Epithelial cell of prostate (primary cell): ENCODE results near the gene SLC38A6.

Source experiments
- DNase-seq: peaks from one replicate; pipeline ENCODE4 v3.0.0-alpha.2; 2011; ENCODE audit warnings: low read depth, low spot score
- H3K27ac ChIP-seq: fragments of 450-650 bp; 2 replicates; pipeline ENCODE4 v1.5.1; 2017; ENCODE audit warnings: mild to moderate bottlenecking

The SLC38A6 gene

GRCh38 chr14:60975551-60975950, 5.5 kb upstream of the SLC38A6 start:
- H3K27ac ChIP-seq, result no peak overlapping the region
- DNase-seq, result no peak

- no peak for DNase-seq
- no peak overlapping the region for H3K27ac ChIP-seq
Observed at GRCh38 chr14:60977847-60978246, 3.2 kb upstream of the SLC38A6 start.

- peak overlapping the region; percentile 76 for H3K27ac ChIP-seq
- DNase-seq, result no peak
Observed at GRCh38 chr14:60981633-60982455, 799 bp downstream of the SLC38A6 start.

GRCh38 chr14:60984196-60984595, 3.2 kb downstream of the SLC38A6 start:
- H3K27ac ChIP-seq, result no peak overlapping the region

GRCh38 chr14:60986500-60986899, 5.5 kb downstream of the SLC38A6 start:
- no peak overlapping the region for H3K27ac ChIP-seq
- no peak for DNase-seq

More at GRCh38 chr14:60984196-60984595, 3.2 kb downstream of the SLC38A6 start:
- DNase-seq, result no peak

GRCh38 chr14:60989599-60989998, 8.6 kb downstream of the SLC38A6 start:
- no peak overlapping the region for H3K27ac ChIP-seq
- no peak for DNase-seq

- no peak overlapping the region for H3K27ac ChIP-seq
- DNase-seq, result no peak
Observed at GRCh38 chr14:60998617-60999016, 17.6 kb downstream of the SLC38A6 start.

- H3K27ac ChIP-seq, result no peak overlapping the region
- DNase-seq, result no peak
Observed at GRCh38 chr14:60999536-60999935, 18.5 kb downstream of the SLC38A6 start.

GRCh38 chr14:61003571-61003970, 22.5 kb downstream of the SLC38A6 start:
- no peak for DNase-seq
- no peak overlapping the region for H3K27ac ChIP-seq

- DNase-seq, result no peak
- no peak overlapping the region for H3K27ac ChIP-seq
Observed at GRCh38 chr14:61019537-61019936, 38.5 kb downstream of the SLC38A6 start.

- peak overlapping the region; percentile 54 for H3K27ac ChIP-seq
- DNase-seq, result peak; percentile 20
Observed at GRCh38 chr14:61025251-61026223, 44.5 kb downstream of the SLC38A6 start.

- no peak for DNase-seq
Observed at GRCh38 chr14:61026526-61026925, 45.5 kb downstream of the SLC38A6 start.

GRCh38 chr14:61031026-61031425, 50.0 kb downstream of the SLC38A6 start:
- DNase-seq, result no peak

More at GRCh38 chr14:61026526-61026925, 45.5 kb downstream of the SLC38A6 start:
- H3K27ac ChIP-seq, result peak overlapping the region; percentile 54

GRCh38 chr14:61033054-61033453, 52.0 kb downstream of the SLC38A6 start:
- H3K27ac ChIP-seq, result no peak overlapping the region
- DNase-seq, result no peak

More at GRCh38 chr14:61031026-61031425, 50.0 kb downstream of the SLC38A6 start:
- H3K27ac ChIP-seq, result no peak overlapping the region

- DNase-seq, result no peak
- H3K27ac ChIP-seq, result peak overlapping the region; percentile 40
Observed at GRCh38 chr14:61033855-61034254, 52.8 kb downstream of the SLC38A6 start.

- H3K27ac ChIP-seq, result peak overlapping the region; percentile 40
- peak; percentile 12 for DNase-seq
Observed at GRCh38 chr14:61034416-61035120, 53.5 kb downstream of the SLC38A6 start.

GRCh38 chr14:61037215-61037614, 56.2 kb downstream of the SLC38A6 start:
- H3K27ac ChIP-seq, result no peak overlapping the region
- no peak for DNase-seq

GRCh38 chr14:61041704-61042103, 60.7 kb downstream of the SLC38A6 start:
- no peak for DNase-seq
- H3K27ac ChIP-seq, result no peak overlapping the region

GRCh38 chr14:61042220-61042619, 61.2 kb downstream of the SLC38A6 start:
- DNase-seq, result no peak
- H3K27ac ChIP-seq, result no peak overlapping the region

- DNase-seq, result no peak
- H3K27ac ChIP-seq, result no peak overlapping the region
Observed at GRCh38 chr14:61043506-61043905, 62.5 kb downstream of the SLC38A6 start.
